ENCODE data around the gene ATPAF2.

- no peak for TF ChIP-seq CTCF (conservative IDR thresholded peaks at IDR 0.05; ENCODE audit: low read depth in 2 of 2)
- no peak for TF ChIP-seq POLR2AphosphoS5 (IDR thresholded peaks at IDR 0.05; ENCODE audit: low read depth)
Observed at GRCh38 chr17:17978481-17979424, 60.2 kb downstream of the ATPAF2 start.
